Keratinocyte (primary cell): ENCODE measurements around the gene MVB12B. TPM values are rescaled to one million over a fixed set of nuclear protein-coding genes. Genes with fewer than 3 reads are reported as not detected.

ENCODE experiments used
- DNase-seq: peaks from one replicate; pipeline ENCODE4 v3.0.0-alpha.2; 2011; ENCODE audit warnings: low read depth, missing footprints, low spot score
- FAIRE-seq: peaks from 2 replicates; lab custom pipeline; 2011; peaks lifted over from hg19 to GRCh38; lab: Jason Lieb, UNC
- H2AFZ ChIP-seq: 2 replicates; pipeline ENCODE4 v1.6.0; 2012; ENCODE audit warnings: low read length, control low read depth, inconsistent platforms; ENCODE audit not compliant: control insufficient read depth
- H3K27ac ChIP-seq: 2 replicates; pipeline ENCODE4 v1.5.1; 2011; ENCODE audit warnings: low read length; ENCODE audit not compliant: control insufficient read depth, insufficient read depth
- H3K27me3 ChIP-seq: 3 replicates; pipeline ENCODE4 v1.6.0; 2011; ENCODE audit warnings: low read length; ENCODE audit not compliant: control insufficient read depth, insufficient read depth; ENCODE audit errors: extremely low read depth
- H3K36me3 ChIP-seq, 2 experiments: 2 replicates in 1 of 2; 3 replicates in 1 of 2; pipeline ENCODE4 v1.5.1; 2011; ENCODE audit warnings: low read length in 2 of 2, mild to moderate bottlenecking in 1 of 2; ENCODE audit not compliant: control insufficient read depth in 2 of 2, insufficient read depth in 2 of 2; ENCODE audit errors: extremely low read depth in 1 of 2
- H3K4me1 ChIP-seq: 3 replicates; pipeline ENCODE4 v1.5.1; 2011; ENCODE audit warnings: low read length; ENCODE audit not compliant: control insufficient read depth, insufficient read depth; ENCODE audit errors: extremely low read depth
- H3K4me2 ChIP-seq: 3 replicates; pipeline ENCODE4 v1.6.0; 2011; ENCODE audit warnings: low read depth, low read length; ENCODE audit not compliant: control insufficient read depth, insufficient read depth; ENCODE audit errors: extremely low read depth
- H3K4me3 ChIP-seq, 3 experiments: fragments of 200-600 bp in 1 of 3; sonication (generic) in 1 of 3; 2 replicates in 2 of 3; 3 replicates in 1 of 3; pipeline ENCODE4 v1.5.1; 2011 to 2016; ENCODE audit warnings: low read length in 3 of 3, mild to moderate bottlenecking in 3 of 3, control low read depth in 2 of 3, inconsistent platforms in 1 of 3, low read depth in 1 of 3, mixed read lengths in 1 of 3, mixed run types in 1 of 3, moderate library complexity in 1 of 3; ENCODE audit not compliant: control insufficient read depth in 2 of 3, insufficient read depth in 2 of 3; ENCODE audit errors: extremely low read depth in 1 of 3
- H3K79me2 ChIP-seq: 2 replicates; pipeline ENCODE4 v1.6.0; 2012; ENCODE audit warnings: low read length; ENCODE audit not compliant: control insufficient read depth, insufficient read depth
- H3K9ac ChIP-seq: 3 replicates; pipeline ENCODE4 v1.6.0; 2011; ENCODE audit warnings: low read length; ENCODE audit not compliant: control insufficient read depth, insufficient read depth; ENCODE audit errors: extremely low read depth
- H3K9me1 ChIP-seq: 3 replicates; pipeline ENCODE4 v1.6.0; 2011; ENCODE audit warnings: low read length; ENCODE audit not compliant: control insufficient read depth, insufficient read depth; ENCODE audit errors: extremely low read depth
- H3K9me3 ChIP-seq: 2 replicates; pipeline ENCODE4 v1.5.1; 2012; ENCODE audit warnings: low read depth, low read length; ENCODE audit not compliant: control insufficient read depth
- H4K20me1 ChIP-seq: 3 replicates; pipeline ENCODE4 v1.6.0; 2011; ENCODE audit warnings: low read length; ENCODE audit not compliant: control insufficient read depth, insufficient read depth; ENCODE audit errors: extremely low read depth
- EZH2 ChIP-seq: IDR thresholded peaks from one replicate; pipeline ENCODE4 v1.6.1; 2012; ENCODE audit warnings: inconsistent platforms, mild to moderate bottlenecking, low read length, moderate library complexity
- dilution Hi-C: fragments of 300-500 bp; cut with MboI; formaldehyde crosslinking; loops from one replicate; pipeline ENCODE4 v1.7.0; 2020; ENCODE audit warnings: low sequenced_read_pairs; ENCODE audit not compliant: extremely low pct_ligation_motif_present
- polyA plus RNA-seq, 5 experiments: library from polyadenylated mRNA; depleted of rRNA in 3 of 5; stranded (reverse) in 3 of 5; stranded (forward) in 1 of 5; unstranded in 1 of 5; fragments of >200 nt; gene quantifications; 1 replicate in 1 of 5; 2 replicates in 3 of 5; 3 replicates in 1 of 5; pipeline versions ENCODE4 v1.2.1 to v1.2.3, GENCODE V29; 2011 to 2012; ENCODE audit warnings: missing spikeins in 2 of 5, low read depth in 1 of 5, low replicate concordance in 1 of 5
- TF ChIP-seq, protein P1 (sequence below), 3 experiments: IDR thresholded peaks in 1 of 3; conservative IDR thresholded peaks in 1 of 3; optimal IDR thresholded peaks in 1 of 3; 2 replicates in 2 of 3; 3 replicates in 1 of 3; pipeline versions ENCODE3 to v1.5.1; 2011; ENCODE audit warnings: low read length in 3 of 3, mild to moderate bottlenecking in 3 of 3, moderate library complexity in 2 of 3, control low read depth in 1 of 3, inconsistent platforms in 1 of 3; ENCODE audit not compliant: insufficient read depth in 2 of 3; ENCODE audit errors: extremely low read depth in 1 of 3

Gene MVB12B
- polyA plus RNA-seq, 1 donor (not counting 4 experiments of a cell fraction or from before 2014, with no cell fraction given), result 1.2 TPM

DNA sequence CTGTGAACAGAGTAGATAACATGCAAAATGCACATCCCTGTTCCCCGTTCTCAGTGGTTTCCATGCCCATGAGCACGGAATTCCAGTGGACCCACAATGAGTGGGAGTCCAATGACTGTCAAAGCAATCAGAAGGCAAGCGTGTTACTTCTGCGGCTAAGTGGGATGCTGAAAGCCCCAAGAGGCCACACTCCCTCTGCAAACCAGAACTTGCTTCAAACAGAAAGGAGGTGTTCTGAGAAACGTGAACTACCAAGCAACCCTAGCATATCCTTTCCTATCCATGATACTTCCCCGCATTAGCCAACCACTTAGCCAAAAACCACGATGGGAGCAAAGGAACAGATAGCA is 21.7 kb upstream of the MVB12B start:
- no peak for TF ChIP-seq EZH2
- TF ChIP-seq, protein P1, sequence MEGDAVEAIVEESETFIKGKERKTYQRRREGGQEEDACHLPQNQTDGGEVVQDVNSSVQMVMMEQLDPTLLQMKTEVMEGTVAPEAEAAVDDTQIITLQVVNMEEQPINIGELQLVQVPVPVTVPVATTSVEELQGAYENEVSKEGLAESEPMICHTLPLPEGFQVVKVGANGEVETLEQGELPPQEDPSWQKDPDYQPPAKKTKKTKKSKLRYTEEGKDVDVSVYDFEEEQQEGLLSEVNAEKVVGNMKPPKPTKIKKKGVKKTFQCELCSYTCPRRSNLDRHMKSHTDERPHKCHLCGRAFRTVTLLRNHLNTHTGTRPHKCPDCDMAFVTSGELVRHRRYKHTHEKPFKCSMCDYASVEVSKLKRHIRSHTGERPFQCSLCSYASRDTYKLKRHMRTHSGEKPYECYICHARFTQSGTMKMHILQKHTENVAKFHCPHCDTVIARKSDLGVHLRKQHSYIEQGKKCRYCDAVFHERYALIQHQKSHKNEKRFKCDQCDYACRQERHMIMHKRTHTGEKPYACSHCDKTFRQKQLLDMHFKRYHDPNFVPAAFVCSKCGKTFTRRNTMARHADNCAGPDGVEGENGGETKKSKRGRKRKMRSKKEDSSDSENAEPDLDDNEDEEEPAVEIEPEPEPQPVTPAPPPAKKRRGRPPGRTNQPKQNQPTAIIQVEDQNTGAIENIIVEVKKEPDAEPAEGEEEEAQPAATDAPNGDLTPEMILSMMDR (optimal IDR thresholded peaks at IDR 0.05 in 1 of 3, IDR thresholded peaks at IDR 0.05 in 1 of 3, conservative IDR thresholded peaks at IDR 0.05 in 1 of 3; ENCODE audit: extremely low read depth in 1 of 3, insufficient read depth in 2 of 3, low read length in 3 of 3), result no peak
- Histone ChIP-seq H3K4me1 (no peaks in the 10 kb centered on the region), H3K4me3 (no peak overlapping the region), H3K27me3 (no peaks in the 10 kb centered on the region), H3K27ac (no peak overlapping the region), H3K9ac (no peak overlapping the region), H3K79me2 (no peaks in the 10 kb centered on the region), H3K4me2 (no peak overlapping the region), H3K9me1 (no peaks in the 10 kb centered on the region), H2AFZ (no peak overlapping the region), H4K20me1 (no peaks in the 10 kb centered on the region), H3K36me3 (no peaks in the 10 kb centered on the region), H3K9me3 (no peaks in the 10 kb centered on the region)
- DNase-seq, result no peak
- no peak for FAIRE-seq
- dilution Hi-C loops, result no loop called here

DNA sequence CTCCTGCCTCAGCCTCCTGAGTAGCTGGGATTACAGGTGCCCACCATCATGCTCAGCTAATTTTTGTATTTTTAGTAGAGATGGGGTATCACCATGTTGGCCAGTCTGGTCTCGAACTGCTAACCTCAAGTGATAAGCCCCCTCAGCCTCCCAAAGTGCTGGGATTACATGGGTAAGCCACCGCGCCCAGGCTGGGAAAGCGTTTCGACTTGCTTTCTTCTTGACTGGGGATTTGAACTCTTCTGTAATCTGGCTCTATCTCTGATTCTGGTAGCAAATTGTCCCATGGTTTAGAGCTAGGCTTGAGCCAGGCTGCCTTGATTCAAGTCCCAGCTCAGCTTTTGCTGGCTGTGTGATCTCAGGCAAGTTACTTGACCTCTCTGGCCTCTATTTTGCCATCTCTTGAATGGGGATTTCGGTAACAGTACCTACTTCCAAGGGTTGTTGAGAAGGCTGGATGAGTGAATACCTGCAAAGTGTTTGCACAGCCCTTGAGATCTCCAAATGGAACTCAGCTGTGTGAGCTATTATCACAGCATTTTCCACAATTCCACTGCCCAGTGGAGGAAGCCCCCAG is 20.5 kb upstream of the MVB12B start:
- H3K4me3 ChIP-seq, result no peak overlapping the region
- no peaks in the 10 kb centered on the region for H3K27me3 ChIP-seq
- H3K4me1 ChIP-seq, result no peaks in the 10 kb centered on the region
- no peaks in the 10 kb centered on the region for H3K9me1 ChIP-seq
- H4K20me1 ChIP-seq, result no peaks in the 10 kb centered on the region
- H3K9ac ChIP-seq, result no peak overlapping the region
- no peaks in the 10 kb centered on the region for H3K36me3 ChIP-seq
- no peak overlapping the region for H2AFZ ChIP-seq
- TF ChIP-seq, protein P1 (optimal IDR thresholded peaks at IDR 0.05 in 1 of 3, IDR thresholded peaks at IDR 0.05 in 1 of 3, conservative IDR thresholded peaks at IDR 0.05 in 1 of 3; ENCODE audit: extremely low read depth in 1 of 3, insufficient read depth in 2 of 3, low read length in 3 of 3), result no peak
- no peak for TF ChIP-seq EZH2
- H3K4me2 ChIP-seq, result no peak overlapping the region
- dilution Hi-C loops, result no loop called here
- no peak for DNase-seq
- H3K27ac ChIP-seq, result no peak overlapping the region
- no peak for FAIRE-seq
- H3K9me3 ChIP-seq, result no peaks in the 10 kb centered on the region
- no peaks in the 10 kb centered on the region for H3K79me2 ChIP-seq
